ENCODE data around the gene EFNA4. TPM values are rescaled to one million over a fixed set of nuclear protein-coding genes. Genes with fewer than 3 reads are reported as not detected.
"Not testable (repeated sequence)": the region's sequence is repeated elsewhere in the genome, so short reads cannot be mapped to it uniquely, and the experiment has no call there.

Gene EFNA4
- total and polyA plus RNA-seq, 11 donors: 1.1 to 4.8 (median 2.2) TPM

DNA sequence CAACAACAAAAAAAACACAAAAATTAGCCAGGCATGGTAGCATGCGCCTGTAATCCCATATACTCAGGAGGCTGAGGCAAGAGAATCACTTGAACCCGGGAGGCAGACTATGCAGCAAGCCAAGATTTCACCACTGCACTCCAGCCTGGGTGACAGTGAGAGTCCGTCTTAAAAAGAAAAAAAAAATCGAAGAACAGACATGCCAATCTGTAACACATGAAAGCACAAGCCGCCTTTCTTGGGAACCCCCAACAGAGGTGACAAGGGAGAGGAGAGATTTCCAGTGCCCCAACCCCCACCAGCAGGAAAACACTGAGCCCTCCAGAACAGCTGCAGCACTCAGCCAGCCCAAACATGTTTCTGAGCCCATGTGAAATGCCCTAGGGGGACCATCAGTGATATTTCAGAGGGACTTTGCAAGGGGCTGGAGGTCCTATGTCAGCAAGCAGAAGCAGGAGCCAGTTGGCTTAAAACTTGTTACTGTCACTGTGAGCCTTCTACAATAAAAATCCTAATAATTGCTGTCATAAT, 50.0 kb downstream of the EFNA4 start:
- Histone ChIP-seq H3K4me1 (no peaks in the 10 kb centered on the region), H3K9me3 (no peaks in the 10 kb centered on the region), H3K27me3 (no peaks in the 10 kb centered on the region), H3K27ac (no peak overlapping the region), H3K36me3 (no peaks in the 10 kb centered on the region), H3K4me3 (no peak overlapping the region)
- intact Hi-C loops (cut with DNase I): no loop called here
- no peak for ATAC-seq
- DNase-seq: no peak
- no peak for TF ChIP-seq POLR2A (IDR thresholded peaks at IDR 0.05)
- TF ChIP-seq, protein P1, sequence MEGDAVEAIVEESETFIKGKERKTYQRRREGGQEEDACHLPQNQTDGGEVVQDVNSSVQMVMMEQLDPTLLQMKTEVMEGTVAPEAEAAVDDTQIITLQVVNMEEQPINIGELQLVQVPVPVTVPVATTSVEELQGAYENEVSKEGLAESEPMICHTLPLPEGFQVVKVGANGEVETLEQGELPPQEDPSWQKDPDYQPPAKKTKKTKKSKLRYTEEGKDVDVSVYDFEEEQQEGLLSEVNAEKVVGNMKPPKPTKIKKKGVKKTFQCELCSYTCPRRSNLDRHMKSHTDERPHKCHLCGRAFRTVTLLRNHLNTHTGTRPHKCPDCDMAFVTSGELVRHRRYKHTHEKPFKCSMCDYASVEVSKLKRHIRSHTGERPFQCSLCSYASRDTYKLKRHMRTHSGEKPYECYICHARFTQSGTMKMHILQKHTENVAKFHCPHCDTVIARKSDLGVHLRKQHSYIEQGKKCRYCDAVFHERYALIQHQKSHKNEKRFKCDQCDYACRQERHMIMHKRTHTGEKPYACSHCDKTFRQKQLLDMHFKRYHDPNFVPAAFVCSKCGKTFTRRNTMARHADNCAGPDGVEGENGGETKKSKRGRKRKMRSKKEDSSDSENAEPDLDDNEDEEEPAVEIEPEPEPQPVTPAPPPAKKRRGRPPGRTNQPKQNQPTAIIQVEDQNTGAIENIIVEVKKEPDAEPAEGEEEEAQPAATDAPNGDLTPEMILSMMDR (IDR thresholded peaks at IDR 0.05): no peak
- WGBS, 4 donors: 65 to 73% (median 66%) methylated on average over 5 of the region's 5 CpGs

DNA sequence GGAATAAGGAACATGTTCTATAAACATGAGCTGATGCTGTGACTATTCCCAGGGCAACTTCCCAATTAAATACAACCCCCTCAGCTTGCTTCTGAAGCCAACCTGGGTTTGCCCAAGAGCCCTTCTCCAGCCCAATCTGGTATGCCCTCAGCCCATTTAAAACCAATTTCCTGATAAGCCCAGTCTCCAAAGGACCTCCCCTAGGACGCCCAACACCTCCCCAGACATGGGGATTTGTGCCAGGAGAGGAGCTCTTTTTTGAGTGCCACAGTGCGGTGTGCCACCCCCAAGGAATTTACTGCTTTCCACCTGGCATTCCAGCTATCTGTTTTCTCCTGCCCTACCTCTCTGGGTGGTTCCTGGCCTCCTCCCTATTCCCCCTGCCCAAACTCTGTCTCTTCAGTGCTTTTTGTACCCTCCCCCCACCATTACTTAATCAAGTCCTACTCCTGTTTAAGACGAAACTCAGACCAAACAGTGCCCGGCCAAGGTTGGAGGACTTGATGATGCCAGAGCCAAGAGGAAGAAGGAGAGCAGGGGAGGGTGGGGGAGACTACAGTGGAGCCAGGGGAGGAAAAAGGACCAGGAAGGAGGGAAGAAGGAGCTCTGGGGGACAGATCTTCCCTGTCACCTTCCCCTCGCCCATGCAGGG, 52.7 kb downstream of the EFNA4 start:
- ATAC-seq (no peak), DNase-seq (no peak)
- no peaks in the 10 kb centered on the region for H3K27me3 ChIP-seq
- no peak for TF ChIP-seq POLR2A (IDR thresholded peaks at IDR 0.05)
- TF ChIP-seq, protein P1 (IDR thresholded peaks at IDR 0.05): no peak
- WGBS, 4 donors: 67 to 82% (median 79%) methylated on average over 5 of the region's 5 CpGs
- H3K36me3 ChIP-seq: no peaks in the 10 kb centered on the region
- no peak overlapping the region for H3K27ac ChIP-seq
- H3K4me1 ChIP-seq: no peaks in the 10 kb centered on the region
- H3K4me3 ChIP-seq: no peak overlapping the region
- no peaks in the 10 kb centered on the region for H3K9me3 ChIP-seq
- intact Hi-C loops (cut with DNase I): no loop called here

DNA sequence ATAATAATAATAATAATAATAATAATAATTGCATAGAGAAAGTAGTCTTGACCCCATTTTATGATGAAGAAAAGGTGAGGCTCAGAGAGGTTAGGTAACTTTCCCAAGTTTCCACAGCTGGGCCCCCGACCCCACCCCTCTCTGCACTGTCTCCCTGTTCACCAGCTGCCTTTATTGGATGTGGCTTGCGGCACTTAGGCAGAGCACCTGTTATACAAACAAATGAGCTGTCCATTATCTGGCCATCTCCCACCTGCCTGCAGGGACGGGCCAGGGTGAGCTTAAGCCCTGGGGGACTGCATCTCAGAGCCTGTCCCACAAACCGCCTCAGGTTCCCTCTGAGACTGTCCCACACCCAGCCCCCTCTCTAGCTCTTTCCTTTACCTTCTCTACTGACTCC, 54.1 kb downstream of the EFNA4 start:
- Histone ChIP-seq H3K4me1 (no peaks in the 10 kb centered on the region), H3K9me3 (no peaks in the 10 kb centered on the region), H3K4me3 (no peak overlapping the region), H3K27ac (no peak overlapping the region), H3K27me3 (no peaks in the 10 kb centered on the region), H3K36me3 (no peaks in the 10 kb centered on the region)
- 69 to 83% (median 79%) methylated on average over 4 of the region's 4 CpGs for WGBS, 4 donors
- TF ChIP-seq, protein P1 (IDR thresholded peaks at IDR 0.05): no peak
- TF ChIP-seq POLR2A (IDR thresholded peaks at IDR 0.05): no peak
- DNase-seq: no peak
- intact Hi-C loops (cut with DNase I): no loop called here
- ATAC-seq: no peak

GRCh38 chr1:155118090-155118489, 54.5 kb downstream of the EFNA4 start:
- H3K4me1 ChIP-seq; H3K27ac ChIP-seq; H3K4me3 ChIP-seq; intact Hi-C loops (cut with DNase I); DNase-seq; H3K9me3 ChIP-seq; H3K27me3 ChIP-seq; H3K36me3 ChIP-seq; ATAC-seq: not testable (repeated sequence)
- WGBS, 4 donors: 89 to 92% (median 91%) methylated on average over 7 of the region's 7 CpGs

Other genes with a start within 250 kb of the EFNA4 start
- gene KCNN3, start 193.5 kb upstream of the EFNA4 start, total RNA-seq: 1 to 10 TPM; 1.0 to 4.6 (median 3.0) TPM
- under 1 TPM; 0.42 to 0.88 TPM for gene KCNN3, start 193.5 kb upstream of the EFNA4 start, polyA plus RNA-seq
- gene PMVK, start 127.0 kb upstream of the EFNA4 start, total RNA-seq: 10 to 100 TPM; 12.8 to 50.8 (median 37.5) TPM
- 10 to 100 TPM; 47.1 to 52.1 TPM for gene PMVK, start 127.0 kb upstream of the EFNA4 start, polyA plus RNA-seq
- gene PBXIP1, start 107.6 kb upstream of the EFNA4 start, total RNA-seq: 10 to 100 TPM; 38.2 to 70.4 (median 51.7) TPM
- 10 to 100 TPM; 36.9 to 38.2 TPM for gene PBXIP1, start 107.6 kb upstream of the EFNA4 start, polyA plus RNA-seq
- gene PYGO2, start 102.0 kb upstream of the EFNA4 start, total RNA-seq: 10 to 100 TPM; 10.7 to 19.2 (median 16.3) TPM
- 10 to 100 TPM in 1 of 2 donors, 1 to 10 TPM in 1; 9.7 to 18.0 TPM for gene PYGO2, start 102.0 kb upstream of the EFNA4 start, polyA plus RNA-seq
- 100 to 1,000 TPM in 1 of 9 donors, 10 to 100 TPM in 8; 38.8 to 115 (median 62.4) TPM for gene SHC1, start 93.0 kb upstream of the EFNA4 start, total RNA-seq
- gene SHC1, start 93.0 kb upstream of the EFNA4 start, polyA plus RNA-seq: 10 to 100 TPM; 23.6 to 93.7 TPM
- 10 to 100 TPM; 11.0 to 30.0 (median 16.7) TPM for gene CKS1B, start 89.1 kb upstream of the EFNA4 start, total RNA-seq
- gene CKS1B, start 89.1 kb upstream of the EFNA4 start, polyA plus RNA-seq: 10 to 100 TPM in 1 of 2 donors, 1 to 10 TPM in 1; 6.8 to 48.9 TPM
- 10 to 100 TPM; 19.4 to 35.0 (median 27.4) TPM for gene FLAD1, start 80.4 kb upstream of the EFNA4 start, total RNA-seq
- gene FLAD1, start 80.4 kb upstream of the EFNA4 start, polyA plus RNA-seq: 10 to 100 TPM; 22.3 to 50.7 TPM
- not detected for gene LENEP, start 70.2 kb upstream of the EFNA4 start, total RNA-seq
- not detected for gene LENEP, start 70.2 kb upstream of the EFNA4 start, polyA plus RNA-seq
- gene ZBTB7B, start 60.9 kb upstream of the EFNA4 start, total RNA-seq: 10 to 100 TPM; 29.5 to 80.0 (median 46.6) TPM
- gene ZBTB7B, start 60.9 kb upstream of the EFNA4 start, polyA plus RNA-seq: 100 to 1,000 TPM in 1 of 2 donors, 10 to 100 TPM in 1; 39.2 to 103 TPM
- under 1 TPM in 8 of 9 donors, not detected in 1; 0.14 to 0.62 (median 0.35) TPM for gene DCST2, start 30.0 kb upstream of the EFNA4 start, total RNA-seq
- gene DCST2, start 30.0 kb upstream of the EFNA4 start, polyA plus RNA-seq: under 1 TPM; 0.17 to 0.65 TPM
- not detected for gene DCST1, start 29.9 kb upstream of the EFNA4 start, total RNA-seq
- not detected for gene DCST1, start 29.9 kb upstream of the EFNA4 start, polyA plus RNA-seq
- gene ADAM15, start 12.4 kb upstream of the EFNA4 start, total RNA-seq: 100 to 1,000 TPM in 3 of 9 donors, 10 to 100 TPM in 6; 55.8 to 199 (median 67.5) TPM
- gene ADAM15, start 12.4 kb upstream of the EFNA4 start, polyA plus RNA-seq: 100 to 1,000 TPM; 112 to 113 TPM
- 1 to 10 TPM in 2 of 9 donors, under 1 TPM in 7; 0.20 to 2.4 (median 0.61) TPM for gene EFNA3, start 15.1 kb downstream of the EFNA4 start, total RNA-seq
- gene EFNA3, start 15.1 kb downstream of the EFNA4 start, polyA plus RNA-seq: 1 to 10 TPM in 1 of 2 donors, under 1 TPM in 1; 0.61 to 1.9 TPM
- 10 to 100 TPM; 22.8 to 51.8 (median 37.2) TPM for gene EFNA1, start 64.1 kb downstream of the EFNA4 start, total RNA-seq
- gene EFNA1, start 64.1 kb downstream of the EFNA4 start, polyA plus RNA-seq: 100 to 1,000 TPM in 1 of 2 donors, 10 to 100 TPM in 1; 31.6 to 103 TPM
- 10 to 100 TPM in 4 of 9 donors, 1 to 10 TPM in 5; 5.4 to 21.7 (median 9.7) TPM for gene SLC50A1, start 72.1 kb downstream of the EFNA4 start, total RNA-seq
- gene SLC50A1, start 72.1 kb downstream of the EFNA4 start, polyA plus RNA-seq: 10 to 100 TPM; 15.7 to 36.0 TPM
- 10 to 100 TPM; 46.1 to 70.7 (median 54.4) TPM for gene DPM3, start 76.8 kb downstream of the EFNA4 start, total RNA-seq
- 100 to 1,000 TPM in 1 of 2 donors, 10 to 100 TPM in 1; 75.4 to 216 TPM for gene DPM3, start 76.8 kb downstream of the EFNA4 start, polyA plus RNA-seq
- gene KRTCAP2, start 109.6 kb downstream of the EFNA4 start, total RNA-seq: 100 to 1,000 TPM; 106 to 199 (median 123) TPM
- 100 to 1,000 TPM; 220 to 283 TPM for gene KRTCAP2, start 109.6 kb downstream of the EFNA4 start, polyA plus RNA-seq
- gene TRIM46, start 110.1 kb downstream of the EFNA4 start, total RNA-seq: under 1 TPM in 5 of 9 donors, not detected in 4; 0.08 to 0.41 (median 0.12) TPM
- under 1 TPM in 1 of 2 donors, not detected in 1; 0.04 TPM for gene TRIM46, start 110.1 kb downstream of the EFNA4 start, polyA plus RNA-seq
- 10 to 100 TPM in 2 of 9 donors, 1 to 10 TPM in 7; 3.0 to 22.2 (median 5.5) TPM for gene THBS3, start 144.2 kb downstream of the EFNA4 start, total RNA-seq
- gene THBS3, start 144.2 kb downstream of the EFNA4 start, polyA plus RNA-seq: 1 to 10 TPM; 2.7 to 6.8 TPM
- gene MTX1, start 145.0 kb downstream of the EFNA4 start, total RNA-seq: 10 to 100 TPM; 14.1 to 32.2 (median 19.3) TPM
- gene MTX1, start 145.0 kb downstream of the EFNA4 start, polyA plus RNA-seq: 10 to 100 TPM; 28.1 to 37.1 TPM
- 10 to 100 TPM; 10.5 to 24.4 (median 12.8) TPM for gene ENTREP3, start 191.7 kb downstream of the EFNA4 start, total RNA-seq
- gene ENTREP3, start 191.7 kb downstream of the EFNA4 start, polyA plus RNA-seq: 10 to 100 TPM in 1 of 2 donors, 1 to 10 TPM in 1; 5.1 to 21.6 TPM
- gene SCAMP3, start 198.6 kb downstream of the EFNA4 start, total RNA-seq: 10 to 100 TPM; 51.2 to 92.8 (median 65.8) TPM
- gene SCAMP3, start 198.6 kb downstream of the EFNA4 start, polyA plus RNA-seq: 100 to 1,000 TPM in 1 of 2 donors, 10 to 100 TPM in 1; 53.3 to 123 TPM
- 10 to 100 TPM in 8 of 9 donors, 1 to 10 TPM in 1; 9.6 to 26.1 (median 17.2) TPM for gene CLK2, start 209.8 kb downstream of the EFNA4 start, total RNA-seq
- 10 to 100 TPM; 15.9 to 22.8 TPM for gene CLK2, start 209.8 kb downstream of the EFNA4 start, polyA plus RNA-seq
- 1 to 10 TPM in 4 of 9 donors, under 1 TPM in 5; 0.49 to 1.7 (median 0.99) TPM for gene HCN3, start 213.7 kb downstream of the EFNA4 start, total RNA-seq
- 1 to 10 TPM; 1.2 to 1.4 TPM for gene HCN3, start 213.7 kb downstream of the EFNA4 start, polyA plus RNA-seq
- gene PKLR, start 237.7 kb downstream of the EFNA4 start, total RNA-seq: under 1 TPM in 1 of 9 donors, not detected in 8; 0.09 TPM
- not detected for gene PKLR, start 237.7 kb downstream of the EFNA4 start, polyA plus RNA-seq
- gene FDPS, start 245.1 kb downstream of the EFNA4 start, total RNA-seq: 10 to 100 TPM; 63.7 to 87.9 (median 77.6) TPM
- 100 to 1,000 TPM in 1 of 2 donors, 10 to 100 TPM in 1; 67.0 to 120 TPM for gene FDPS, start 245.1 kb downstream of the EFNA4 start, polyA plus RNA-seq

All from heart left ventricle (tissue), 16 donors.